Kidney (tissue), 14 donors: ENCODE measurements around the gene FAM118A. TPM values are rescaled to one million over a fixed set of nuclear protein-coding genes. Genes with fewer than 3 reads are reported as not detected.

Source experiments
- DNase-seq, 5 donors: peaks; one replicate each; pipeline ENCODE4 v3.0.0-alpha.2; 2013 to 2020
- FAIRE-seq: peaks from 2 replicates; lab custom pipeline; 2012; peaks lifted over from hg19 to GRCh38; lab: Jason Lieb, UNC
- H3K27ac ChIP-seq, 2 donors: one replicate each; pipeline ENCODE4 v1.7.0; 2013; ENCODE audit warnings: low read depth in 2 of 2, low read length in 2 of 2, inconsistent platforms in 1 of 2
- H3K27me3 ChIP-seq: one replicate; pipeline ENCODE4 v1.7.1; 2013; ENCODE audit warnings: low read length, inconsistent platforms; ENCODE audit not compliant: control insufficient read depth, insufficient read depth
- H3K36me3 ChIP-seq, 3 donors: one replicate each; pipeline versions ENCODE4 v1.7.0 to v1.7.1; 2013; ENCODE audit warnings: low read length in 3 of 3, control low read depth in 1 of 3, inconsistent platforms in 1 of 3; ENCODE audit not compliant: insufficient read depth in 3 of 3, control insufficient read depth in 2 of 3
- H3K4me1 ChIP-seq, 3 donors: one replicate each; pipeline versions ENCODE4 v1.7.0 to v1.7.1; 2013; ENCODE audit warnings: low read length in 3 of 3, inconsistent platforms in 1 of 3, low read depth in 1 of 3; ENCODE audit not compliant: control insufficient read depth in 2 of 3, insufficient read depth in 2 of 3
- H3K4me3 ChIP-seq, 3 donors: one replicate each; pipeline versions ENCODE4 v1.7.0 to v1.8.1; 2013; ENCODE audit warnings: low read length in 3 of 3, control low read depth in 1 of 3, inconsistent platforms in 1 of 3
- H3K9ac ChIP-seq, 3 donors: one replicate each; pipeline versions ENCODE4 v1.7.0 to v1.7.1; 2013; ENCODE audit warnings: low read length in 3 of 3, control low read depth in 1 of 3, inconsistent platforms in 1 of 3
- H3K9me3 ChIP-seq, 3 donors: one replicate each; pipeline versions ENCODE4 v1.7.0 to v1.7.1; 2013; ENCODE audit warnings: low read length in 3 of 3, control low read depth in 1 of 3, inconsistent platforms in 1 of 3; ENCODE audit not compliant: control insufficient read depth in 2 of 3, insufficient read depth in 1 of 3
- CTCF ChIP-seq: IDR thresholded peaks from 3 replicates; pipeline ENCODE4 v1.5.1; 2012; ENCODE audit warnings: mild to moderate bottlenecking, moderate library complexity, borderline replicate concordance; ENCODE audit not compliant: insufficient read depth; ENCODE audit errors: extremely low read depth
- intact Hi-C: fragments of 100-400 bp; cut with DNase I; formaldehyde crosslinking; loops from one replicate; pipeline ENCODE4 v1.11.1; 2022
- polyA plus RNA-seq: library from polyadenylated mRNA; stranded (reverse); fragments of 350-450 nt; fragmentation: Illumina TruSeq; extraction: RNeasy Lipid Tissue Mini Kit (QIAGEN cat#74804); gene quantifications from one replicate; pipeline ENCODE4 v1.2.3, GENCODE V29; 2014; ENCODE audit warnings: low read depth, low replicate concordance; ENCODE audit not compliant: insufficient read depth
- total RNA-seq: library from RNA; stranded (reverse); fragmentation: NEBNext Ultra II Directional; extraction: Animal tissue kit (Norgen Biotek cat#: 25700); gene quantifications from one replicate; pipeline ENCODE4 v1.2.1, GENCODE V29; 2021
- donor health status: control.
- donor health status: control.
- donor health status: control.
- donor health status: control.
- donor health status: control.
- donor health status: DM: yes; HTN: yes; CAD: no.
- donor health status: Normal renal cell carcinoma (clear cell type).

FAM118A gene
- total and polyA plus RNA-seq, 2 donors from 2014 or later, result 5.7 to 13.0 TPM

- no peak for DNase-seq
- no peaks in the 10 kb centered on the region for H3K9me3 ChIP-seq
- H3K4me1 ChIP-seq, result no peaks in the 10 kb centered on the region
- no peak for FAIRE-seq
- intact Hi-C loops, result no loop called here
- no peak overlapping the region for H3K27ac ChIP-seq
- H3K27me3 ChIP-seq, result no peaks in the 10 kb centered on the region
- no peak for TF ChIP-seq CTCF
- H3K9ac ChIP-seq, result no peak overlapping the region
- no peak overlapping the region for H3K4me3 ChIP-seq
- no peaks in the 10 kb centered on the region for H3K36me3 ChIP-seq
These were observed 71.6 kb downstream of the FAM118A start for GRCh38 chr22:45381348-45381747.

- Histone ChIP-seq H3K9ac (no peak overlapping the region), H3K4me1 (no peaks in the 10 kb centered on the region), H3K9me3 (no peaks in the 10 kb centered on the region), H3K4me3 (no peak overlapping the region), H3K27ac (no peak overlapping the region), H3K27me3 (no peaks in the 10 kb centered on the region), H3K36me3 (no peaks in the 10 kb centered on the region)
- no peak for FAIRE-seq
- intact Hi-C loops, result no loop called here
- DNase-seq, result no peak
- TF ChIP-seq CTCF, result no peak
These were observed 79.8 kb downstream of the FAM118A start for GRCh38 chr22:45389546-45389945.

Other genes starting within 250 kb of the FAM118A start
- gene NUP50, start 146.0 kb upstream of the FAM118A start, total RNA-seq, result 64.2 TPM
- 11.3 TPM for gene NUP50, start 146.0 kb upstream of the FAM118A start, polyA plus RNA-seq
- 55.4 TPM for gene KIAA0930, start 69.0 kb upstream of the FAM118A start, total RNA-seq
- gene KIAA0930, start 69.0 kb upstream of the FAM118A start, polyA plus RNA-seq, result 26.4 TPM
- not detected for gene UPK3A, start 25.0 kb upstream of the FAM118A start, total RNA-seq
- gene UPK3A, start 25.0 kb upstream of the FAM118A start, polyA plus RNA-seq, result not detected
- not detected for gene SMC1B, start 103.7 kb downstream of the FAM118A start, total RNA-seq
- not detected for gene SMC1B, start 103.7 kb downstream of the FAM118A start, polyA plus RNA-seq
- gene RIBC2, start 103.8 kb downstream of the FAM118A start, total RNA-seq, result 1.0 TPM
- not detected for gene RIBC2, start 103.8 kb downstream of the FAM118A start, polyA plus RNA-seq
- 105 TPM for gene FBLN1, start 192.9 kb downstream of the FAM118A start, total RNA-seq
- gene FBLN1, start 192.9 kb downstream of the FAM118A start, polyA plus RNA-seq, result 23.3 TPM